A673 (cell line): ENCODE data around the gene SLC66A3.

Experiments
- EZH2 ChIP-seq: fragments of 200-600 bp; sonication (generic); IDR thresholded peaks from 2 replicates; pipeline ENCODE4 v1.6.1; 2017; ENCODE audit warnings: borderline replicate concordance, low read depth, mild to moderate bottlenecking, mixed read lengths, antibody characterized with exemption, low read length; ENCODE audit not compliant: poor library complexity, severe bottlenecking
- TF ChIP-seq, protein P1 (sequence below): fragments of 300-800, 200-600 bp; sonication (generic); conservative IDR thresholded peaks from 2 replicates; pipeline ENCODE4 v1.5.1; 2017; ENCODE audit warnings: low read depth, mild to moderate bottlenecking, antibody characterized with exemption, low read length, moderate library complexity, mixed read lengths

DNA sequence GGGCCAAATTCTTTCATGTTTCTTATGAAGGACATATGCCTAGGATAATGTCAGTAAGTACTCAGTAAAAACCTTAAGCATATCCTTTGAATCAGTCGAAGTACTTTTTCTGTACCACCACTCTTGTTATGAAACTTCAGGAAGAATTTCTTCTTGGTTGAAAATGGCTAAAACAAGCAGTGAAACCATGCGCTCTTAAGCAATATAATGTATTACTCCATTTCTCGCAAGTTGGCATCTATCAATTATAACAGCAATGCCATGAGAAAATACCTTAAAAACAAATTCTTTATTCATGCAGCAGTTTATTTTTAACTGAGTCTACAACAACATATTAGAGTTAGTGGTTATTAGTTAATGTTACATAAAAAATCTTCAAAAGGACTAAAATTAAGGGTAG lies 41.0 kb downstream of the SLC66A3 start:
- TF ChIP-seq, protein P1, sequence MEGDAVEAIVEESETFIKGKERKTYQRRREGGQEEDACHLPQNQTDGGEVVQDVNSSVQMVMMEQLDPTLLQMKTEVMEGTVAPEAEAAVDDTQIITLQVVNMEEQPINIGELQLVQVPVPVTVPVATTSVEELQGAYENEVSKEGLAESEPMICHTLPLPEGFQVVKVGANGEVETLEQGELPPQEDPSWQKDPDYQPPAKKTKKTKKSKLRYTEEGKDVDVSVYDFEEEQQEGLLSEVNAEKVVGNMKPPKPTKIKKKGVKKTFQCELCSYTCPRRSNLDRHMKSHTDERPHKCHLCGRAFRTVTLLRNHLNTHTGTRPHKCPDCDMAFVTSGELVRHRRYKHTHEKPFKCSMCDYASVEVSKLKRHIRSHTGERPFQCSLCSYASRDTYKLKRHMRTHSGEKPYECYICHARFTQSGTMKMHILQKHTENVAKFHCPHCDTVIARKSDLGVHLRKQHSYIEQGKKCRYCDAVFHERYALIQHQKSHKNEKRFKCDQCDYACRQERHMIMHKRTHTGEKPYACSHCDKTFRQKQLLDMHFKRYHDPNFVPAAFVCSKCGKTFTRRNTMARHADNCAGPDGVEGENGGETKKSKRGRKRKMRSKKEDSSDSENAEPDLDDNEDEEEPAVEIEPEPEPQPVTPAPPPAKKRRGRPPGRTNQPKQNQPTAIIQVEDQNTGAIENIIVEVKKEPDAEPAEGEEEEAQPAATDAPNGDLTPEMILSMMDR = no peak
- no peak for TF ChIP-seq EZH2
